IPS-18a (cell line): ENCODE results near the gene RIT1.

Experiments used
- H3K27ac ChIP-seq: one replicate; pipeline ENCODE4 v1.5.1; 2013; ENCODE audit warnings: low read length
- H3K27me3 ChIP-seq: one replicate; pipeline ENCODE4 v1.6.1; 2013; ENCODE audit warnings: mild to moderate bottlenecking, low read length; ENCODE audit not compliant: control insufficient read depth, insufficient read depth
- H3K36me3 ChIP-seq: one replicate; pipeline ENCODE4 v1.6.1; 2013; ENCODE audit warnings: low read depth, low read length; ENCODE audit not compliant: control insufficient read depth
- H3K4me1 ChIP-seq: one replicate; pipeline ENCODE4 v1.6.1; 2013; ENCODE audit warnings: low read depth, low read length; ENCODE audit not compliant: control insufficient read depth
- H3K4me3 ChIP-seq: one replicate; pipeline ENCODE4 v1.5.1; 2013; ENCODE audit warnings: low read length
- H3K9ac ChIP-seq: one replicate; pipeline ENCODE4 v1.6.1; 2013; ENCODE audit warnings: mild to moderate bottlenecking, low read length, moderate library complexity
- H3K9me3 ChIP-seq: one replicate; pipeline ENCODE4 v1.6.1; 2013; ENCODE audit warnings: low read depth, low read length; ENCODE audit not compliant: control insufficient read depth

RIT1 gene

DNA sequence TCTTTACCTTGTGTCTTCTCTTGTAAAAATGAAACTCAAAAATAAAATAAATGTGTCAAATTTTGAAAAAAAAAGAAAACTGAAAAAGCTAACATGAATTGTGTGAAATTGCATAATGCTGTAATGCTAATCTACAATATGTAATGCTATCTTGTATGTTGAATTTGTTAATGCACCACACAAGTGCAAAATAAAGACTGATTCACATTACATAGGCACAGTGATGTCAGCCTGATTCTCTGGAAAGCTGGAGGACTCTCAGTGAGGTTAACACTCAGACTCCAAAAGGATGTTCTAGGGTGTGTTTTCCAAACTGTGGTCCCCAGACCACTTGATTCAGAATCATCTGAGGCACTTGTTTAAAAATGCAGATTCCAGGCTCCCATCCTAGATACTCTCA, 26.2 kb downstream of the RIT1 start:
- Histone ChIP-seq H3K9ac (no peak overlapping the region), H3K4me1 (no peaks in the 10 kb centered on the region), H3K9me3 (no peaks in the 10 kb centered on the region), H3K27ac (no peak overlapping the region), H3K36me3 (no peaks in the 10 kb centered on the region), H3K27me3 (no peaks in the 10 kb centered on the region), H3K4me3 (no peak overlapping the region)

DNA sequence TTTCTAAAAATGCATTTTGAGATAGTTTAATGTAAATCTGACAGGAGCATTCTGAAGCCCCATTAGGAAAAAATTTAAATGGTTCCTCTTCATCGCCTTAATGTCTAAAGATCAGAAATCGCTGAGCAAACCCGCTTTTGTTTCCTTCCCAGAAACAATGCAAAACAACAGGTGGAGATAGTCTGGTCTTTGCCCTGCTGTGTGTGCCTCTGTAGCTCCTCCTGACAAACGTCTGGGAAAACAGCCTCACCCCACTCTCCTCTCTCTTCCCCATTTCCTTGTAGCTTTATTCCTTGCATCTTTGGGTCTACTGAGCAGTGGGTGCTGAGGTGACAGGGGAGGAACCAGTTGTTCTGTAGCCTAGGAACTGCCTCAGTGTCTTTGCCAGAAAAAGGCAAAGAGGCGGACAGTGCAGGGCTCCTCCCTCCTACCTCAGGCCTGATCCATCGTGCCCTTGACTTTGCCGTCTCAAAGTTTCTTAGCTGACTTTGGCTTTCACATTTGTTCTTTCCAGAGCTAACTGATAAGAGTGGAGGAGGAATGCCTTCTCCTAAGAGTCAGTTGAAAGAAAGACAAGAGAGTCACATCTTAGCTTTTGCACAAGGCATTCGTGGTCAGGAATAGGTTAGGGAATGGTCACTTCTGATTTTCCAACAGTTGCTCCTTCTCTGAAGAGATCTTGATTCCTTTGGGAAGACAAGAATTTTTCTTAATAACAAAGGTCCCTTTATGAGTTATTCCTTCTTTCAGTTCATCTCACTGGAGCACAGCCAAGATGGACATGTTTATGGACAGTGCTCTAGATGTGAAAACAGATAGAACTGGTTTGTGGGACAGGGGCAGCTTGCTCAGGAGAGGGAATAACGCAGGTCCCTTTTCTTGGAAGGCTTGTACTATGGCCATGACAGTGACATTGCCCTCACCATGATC, 26.9 kb downstream of the RIT1 start:
- no peak overlapping the region for H3K9ac ChIP-seq
- H3K4me1 ChIP-seq = no peaks in the 10 kb centered on the region
- no peaks in the 10 kb centered on the region for H3K9me3 ChIP-seq
- no peak overlapping the region for H3K27ac ChIP-seq
- no peaks in the 10 kb centered on the region for H3K36me3 ChIP-seq
- H3K27me3 ChIP-seq = no peaks in the 10 kb centered on the region
- H3K4me3 ChIP-seq = no peak overlapping the region

DNA sequence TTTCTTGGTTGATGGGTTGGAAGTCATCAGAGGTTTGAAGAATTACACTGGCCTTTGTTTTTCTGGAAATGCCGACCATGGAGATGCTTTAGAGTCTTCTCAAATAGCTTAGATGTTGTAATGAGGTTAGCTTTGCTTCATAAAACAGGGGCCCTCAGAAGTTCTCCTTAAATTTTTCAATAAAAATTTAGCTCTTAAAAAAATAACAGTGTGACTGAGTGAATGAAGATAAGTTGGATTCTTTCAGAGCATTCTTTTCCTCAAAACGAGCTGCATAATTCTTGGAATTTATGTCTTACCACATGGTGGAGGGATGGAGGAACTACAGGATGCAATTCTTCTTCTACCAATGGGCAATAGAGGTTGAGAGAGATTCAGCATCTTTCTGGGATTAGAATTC, 28.4 kb downstream of the RIT1 start:
- no peaks in the 10 kb centered on the region for H3K4me1 ChIP-seq
- no peak overlapping the region for H3K9ac ChIP-seq
- H3K9me3 ChIP-seq = no peaks in the 10 kb centered on the region
- H3K27ac ChIP-seq = no peak overlapping the region
- H3K4me3 ChIP-seq = no peak overlapping the region
- no peaks in the 10 kb centered on the region for H3K27me3 ChIP-seq
- H3K36me3 ChIP-seq = no peaks in the 10 kb centered on the region

DNA sequence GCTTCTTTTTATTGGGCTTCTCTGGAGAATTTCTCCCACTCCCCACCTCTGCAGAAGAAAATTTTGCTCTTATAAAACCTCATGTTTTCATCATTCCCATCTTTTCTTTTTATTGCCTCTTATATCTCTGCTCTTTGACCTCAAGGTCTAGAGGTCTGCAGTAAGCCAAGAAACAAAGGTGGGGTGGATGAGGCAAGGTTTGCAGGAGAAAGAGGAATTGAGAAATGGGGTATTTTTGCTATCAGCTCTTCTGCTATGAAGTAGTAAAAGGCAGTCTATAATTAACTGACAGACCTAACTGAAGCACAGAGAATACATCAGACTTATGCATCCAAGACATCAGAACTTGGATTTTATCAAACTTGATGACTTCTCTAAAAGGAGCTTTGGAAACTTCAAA, 28.9 kb downstream of the RIT1 start:
- no peak overlapping the region for H3K27ac ChIP-seq

DNA sequence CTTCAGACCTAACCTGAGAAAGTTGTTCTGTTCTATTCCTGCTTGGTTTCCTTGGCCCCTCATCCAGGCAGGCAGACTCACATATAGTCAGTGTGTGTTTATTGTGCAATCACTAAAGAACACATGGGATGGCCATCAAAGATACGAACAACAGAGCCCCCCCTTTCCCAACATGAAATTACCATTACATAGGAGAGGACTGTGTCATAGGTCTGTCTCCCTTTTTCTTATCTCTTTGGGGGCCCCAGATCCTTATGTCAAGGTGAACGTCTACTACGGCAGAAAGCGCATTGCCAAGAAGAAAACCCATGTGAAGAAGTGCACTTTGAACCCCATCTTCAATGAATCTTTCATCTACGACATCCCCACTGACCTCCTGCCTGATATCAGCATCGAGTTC, 30.2 kb downstream of the RIT1 start:
- Histone ChIP-seq H3K36me3 (no peaks in the 10 kb centered on the region), H3K9me3 (no peaks in the 10 kb centered on the region)

More for the DNA sequence above, 28.9 kb downstream of the RIT1 start:
- H3K4me3 ChIP-seq = no peak overlapping the region
- no peak overlapping the region for H3K9ac ChIP-seq
- no peaks in the 10 kb centered on the region for H3K27me3 ChIP-seq
- no peaks in the 10 kb centered on the region for H3K36me3 ChIP-seq
- no peaks in the 10 kb centered on the region for H3K4me1 ChIP-seq
- no peaks in the 10 kb centered on the region for H3K9me3 ChIP-seq

DNA sequence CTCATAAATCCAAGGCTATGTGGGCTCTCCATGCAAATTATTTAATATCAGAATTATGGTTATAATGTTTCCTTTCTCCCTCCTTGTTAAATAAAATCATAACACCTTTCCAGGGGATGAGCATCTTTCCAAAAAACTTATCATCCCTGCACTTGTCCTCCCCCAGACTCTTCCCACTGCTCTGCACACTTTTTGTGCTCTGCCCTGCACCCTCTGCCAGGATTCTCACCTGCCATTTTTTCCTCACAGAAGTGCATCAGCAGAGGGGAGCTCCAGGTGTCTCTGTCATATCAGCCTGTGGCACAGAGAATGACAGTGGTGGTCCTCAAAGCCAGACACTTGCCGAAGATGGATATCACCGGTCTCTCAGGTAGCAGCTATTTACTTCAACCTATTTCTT, 30.9 kb downstream of the RIT1 start:
- H3K4me3 ChIP-seq = no peak overlapping the region
- H3K9me3 ChIP-seq = no peaks in the 10 kb centered on the region
- no peak overlapping the region for H3K27ac ChIP-seq
- H3K9ac ChIP-seq = no peak overlapping the region
- no peaks in the 10 kb centered on the region for H3K27me3 ChIP-seq
- H3K36me3 ChIP-seq = no peaks in the 10 kb centered on the region
- no peaks in the 10 kb centered on the region for H3K4me1 ChIP-seq

More for the DNA sequence above, 30.2 kb downstream of the RIT1 start:
- no peak overlapping the region for H3K9ac ChIP-seq
- no peaks in the 10 kb centered on the region for H3K27me3 ChIP-seq
- no peak overlapping the region for H3K27ac ChIP-seq
- no peak overlapping the region for H3K4me3 ChIP-seq
- H3K4me1 ChIP-seq = no peaks in the 10 kb centered on the region

DNA sequence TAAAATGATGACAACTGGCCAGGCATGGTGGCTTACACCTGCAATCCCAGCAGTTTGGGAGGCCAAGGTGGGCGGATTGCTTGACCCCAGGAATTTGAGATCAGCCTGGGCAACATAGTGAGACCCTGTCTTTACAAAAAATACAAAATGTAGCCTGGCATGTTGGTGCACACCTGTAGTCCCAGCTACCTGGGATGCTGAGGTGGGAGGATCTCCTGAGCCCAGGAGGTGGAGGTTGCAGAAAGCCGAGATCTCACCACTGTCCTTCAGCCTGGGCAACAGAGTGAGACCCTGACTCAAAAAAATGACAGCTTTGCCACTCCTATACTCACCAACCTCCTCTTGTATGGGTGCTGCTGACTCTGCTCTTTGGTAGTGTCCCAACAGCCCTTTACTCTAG, 33.2 kb downstream of the RIT1 start:
- H3K36me3 ChIP-seq = no peaks in the 10 kb centered on the region
- no peak overlapping the region for H3K9ac ChIP-seq
- H3K4me3 ChIP-seq = no peak overlapping the region
- H3K27ac ChIP-seq = no peak overlapping the region
- H3K27me3 ChIP-seq = no peaks in the 10 kb centered on the region
- H3K4me1 ChIP-seq = no peaks in the 10 kb centered on the region
- H3K9me3 ChIP-seq = no peaks in the 10 kb centered on the region

DNA sequence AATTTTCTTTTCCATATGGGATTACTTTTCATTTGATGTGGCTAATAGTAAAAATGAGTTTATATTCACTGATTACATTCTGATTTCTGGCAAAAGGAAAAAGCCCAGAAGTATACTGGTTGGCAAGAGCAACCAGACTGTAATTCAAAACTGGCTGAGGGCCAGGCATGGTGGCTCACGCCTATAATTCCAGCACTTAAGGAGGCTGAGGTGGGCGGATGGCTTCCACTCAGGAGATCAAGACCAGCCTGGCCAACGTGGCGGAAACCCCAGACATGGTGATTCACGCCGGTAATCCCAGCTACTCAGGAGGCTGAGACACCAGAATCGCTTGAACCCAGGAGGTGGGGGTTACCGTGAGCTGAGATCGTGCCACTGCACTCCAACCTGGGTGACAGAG, 37.3 kb downstream of the RIT1 start:
- no peak overlapping the region for H3K4me3 ChIP-seq
- H3K9me3 ChIP-seq = no peaks in the 10 kb centered on the region
- no peak overlapping the region for H3K9ac ChIP-seq
- H3K4me1 ChIP-seq = no peaks in the 10 kb centered on the region
- no peaks in the 10 kb centered on the region for H3K27me3 ChIP-seq
- H3K36me3 ChIP-seq = no peaks in the 10 kb centered on the region
- H3K27ac ChIP-seq = no peak overlapping the region

DNA sequence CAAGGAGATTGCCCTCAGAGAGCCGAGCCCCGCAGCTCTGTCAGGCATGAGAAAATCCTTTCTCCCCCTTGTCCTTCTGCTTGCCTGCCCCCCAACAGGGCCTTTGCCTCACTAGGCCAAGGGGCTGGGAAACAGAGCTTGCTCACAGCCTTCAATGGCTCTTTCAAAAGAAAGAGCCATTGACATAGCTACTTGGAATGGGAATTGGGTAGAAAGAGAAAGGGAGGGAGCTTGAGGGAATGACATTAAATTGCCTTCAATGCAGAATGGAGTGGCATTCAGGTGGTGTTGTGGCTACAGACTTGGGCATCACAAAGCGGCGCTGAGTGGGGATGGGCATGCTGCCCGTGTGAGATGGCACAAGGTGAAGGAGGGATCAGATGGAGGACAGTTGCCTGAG, 38.6 kb downstream of the RIT1 start:
- no peaks in the 10 kb centered on the region for H3K36me3 ChIP-seq
- H3K9ac ChIP-seq = no peak overlapping the region

DNA sequence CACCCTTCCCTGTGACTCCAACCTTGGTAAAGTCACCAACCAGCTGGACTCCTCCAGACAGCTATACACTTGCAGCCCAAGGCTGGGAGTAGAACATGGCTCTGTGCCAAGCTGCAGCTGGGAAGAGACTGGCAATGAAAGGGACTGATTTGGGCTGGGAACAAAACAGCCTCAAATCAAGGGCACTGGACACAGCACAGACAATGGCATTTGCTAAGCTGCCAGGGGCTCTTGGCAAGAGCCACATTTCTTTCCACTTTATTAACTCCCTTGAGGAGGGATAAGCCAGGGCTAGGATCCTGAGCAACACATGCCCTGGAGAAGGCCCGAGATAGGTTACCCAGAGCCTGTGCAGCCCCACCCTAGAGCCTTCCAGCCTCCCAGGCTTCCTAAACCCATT, 39.8 kb downstream of the RIT1 start:
- H3K27ac ChIP-seq = no peak overlapping the region
- no peaks in the 10 kb centered on the region for H3K36me3 ChIP-seq
- H3K4me3 ChIP-seq = no peak overlapping the region
- H3K9ac ChIP-seq = no peak overlapping the region
- H3K27me3 ChIP-seq = no peaks in the 10 kb centered on the region
- H3K9me3 ChIP-seq = no peaks in the 10 kb centered on the region
- no peaks in the 10 kb centered on the region for H3K4me1 ChIP-seq

More for the DNA sequence above, 38.6 kb downstream of the RIT1 start:
- no peaks in the 10 kb centered on the region for H3K9me3 ChIP-seq
- H3K4me1 ChIP-seq = no peaks in the 10 kb centered on the region
- no peak overlapping the region for H3K4me3 ChIP-seq
- no peak overlapping the region for H3K27ac ChIP-seq
- H3K27me3 ChIP-seq = no peaks in the 10 kb centered on the region

DNA sequence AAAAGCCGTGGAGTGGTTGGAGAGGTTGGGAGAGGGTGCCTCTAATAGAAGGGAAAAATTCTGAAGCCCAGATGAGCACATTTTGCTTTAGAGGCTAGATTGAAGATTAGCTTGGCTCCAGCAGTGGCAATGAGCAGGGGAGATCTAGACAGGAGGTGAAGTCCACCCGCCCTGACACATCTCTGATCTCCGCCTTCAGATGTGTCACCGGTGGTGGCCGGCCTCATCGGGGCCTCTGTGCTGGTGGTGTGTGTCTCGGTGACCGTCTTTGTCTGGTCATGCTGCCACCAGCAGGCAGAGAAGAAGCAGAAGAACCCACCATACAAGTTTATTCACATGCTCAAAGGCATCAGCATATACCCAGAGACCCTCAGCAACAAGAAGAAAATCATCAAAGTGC, 43.4 kb downstream of the RIT1 start:
- no peaks in the 10 kb centered on the region for H3K36me3 ChIP-seq

DNA sequence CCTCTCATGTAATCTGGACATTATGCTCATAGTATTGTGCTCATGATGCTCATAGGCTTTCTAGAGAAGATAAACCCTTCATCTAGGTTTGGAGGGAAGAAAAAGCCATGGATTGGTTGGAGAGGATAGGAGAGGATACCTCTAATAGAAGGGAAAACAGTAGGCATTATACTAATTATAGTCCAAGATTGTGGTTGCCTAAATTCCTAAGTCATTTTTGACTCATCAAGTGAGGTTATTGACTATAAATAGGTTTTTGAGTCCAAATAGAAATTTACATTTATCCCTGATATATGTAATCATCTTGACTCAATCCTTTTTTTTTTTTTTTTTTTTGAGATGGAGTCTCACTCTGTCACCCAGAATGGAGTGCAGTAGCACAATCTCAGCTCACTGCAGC, 46.8 kb downstream of the RIT1 start:
- H3K27ac ChIP-seq = no peak overlapping the region
- H3K9me3 ChIP-seq = no peaks in the 10 kb centered on the region
- no peaks in the 10 kb centered on the region for H3K4me1 ChIP-seq
- no peak overlapping the region for H3K9ac ChIP-seq
- no peak overlapping the region for H3K4me3 ChIP-seq
- no peaks in the 10 kb centered on the region for H3K36me3 ChIP-seq
- peaks cover 7% of the 10 kb centered on the region for H3K27me3 ChIP-seq

More for the DNA sequence above, 43.4 kb downstream of the RIT1 start:
- no peaks in the 10 kb centered on the region for H3K4me1 ChIP-seq
- H3K9me3 ChIP-seq = no peaks in the 10 kb centered on the region
- no peak overlapping the region for H3K27ac ChIP-seq
- H3K4me3 ChIP-seq = no peak overlapping the region
- no peaks in the 10 kb centered on the region for H3K27me3 ChIP-seq
- H3K9ac ChIP-seq = no peak overlapping the region
